HCEC 1CT (cell line): ENCODE measurements around the gene ASTN2.
A peak's percentile ranks its signal among the peaks of the same experiment; 100 is the strongest.
"Not testable (repeated sequence)": the region's sequence is repeated elsewhere in the genome, so short reads cannot be mapped to it uniquely, and the experiment has no call there.

ENCODE experiments used
- DNase-seq: peaks from one replicate; pipeline ENCODE4 v3.0.0-alpha.2; 2017

The ASTN2 gene

GRCh38 chr9:116713271-116713670 is 701.6 kb downstream of the ASTN2 start:
- no peak for DNase-seq

- no peak for DNase-seq
Measured at GRCh38 chr9:116712781-116713180, 702.1 kb downstream of the ASTN2 start.

- DNase-seq: no peak
Measured at GRCh38 chr9:116706310-116707290, 708.3 kb downstream of the ASTN2 start.

GRCh38 chr9:116705531-116705930 is 709.3 kb downstream of the ASTN2 start:
- no peak for DNase-seq

GRCh38 chr9:116704470-116704869 is 710.4 kb downstream of the ASTN2 start:
- DNase-seq: no peak

- DNase-seq: no peak
Measured at GRCh38 chr9:116703634-116704033, 711.2 kb downstream of the ASTN2 start.

- DNase-seq: peak; percentile 12
Measured at GRCh38 chr9:116701940-116702642, 712.8 kb downstream of the ASTN2 start.

- DNase-seq: no peak
Measured at GRCh38 chr9:116700882-116701865, 713.7 kb downstream of the ASTN2 start.

- no peak for DNase-seq
Measured at GRCh38 chr9:116700279-116700678, 714.6 kb downstream of the ASTN2 start.

GRCh38 chr9:116697887-116698286 is 717.0 kb downstream of the ASTN2 start:
- no peak for DNase-seq

GRCh38 chr9:116697362-116697761 is 717.5 kb downstream of the ASTN2 start:
- peak; percentile 65 for DNase-seq

GRCh38 chr9:116695438-116695837 is 719.4 kb downstream of the ASTN2 start:
- DNase-seq: no peak

- no peak for DNase-seq
Measured at GRCh38 chr9:116694785-116695291, 720.0 kb downstream of the ASTN2 start.

- DNase-seq: peak; percentile 62
Measured at GRCh38 chr9:116693233-116693731, 721.6 kb downstream of the ASTN2 start.

- DNase-seq: no peak
Measured at GRCh38 chr9:116692616-116693015, 722.2 kb downstream of the ASTN2 start.

GRCh38 chr9:116691607-116692006 is 723.2 kb downstream of the ASTN2 start:
- DNase-seq: no peak

GRCh38 chr9:116690805-116691204 is 724.1 kb downstream of the ASTN2 start:
- DNase-seq: not testable (repeated sequence)

- DNase-seq: no peak
Measured at GRCh38 chr9:116689486-116690032, 725.3 kb downstream of the ASTN2 start.

GRCh38 chr9:116688806-116689485 is 725.9 kb downstream of the ASTN2 start:
- DNase-seq: no peak

- DNase-seq: no peak
Measured at GRCh38 chr9:116687754-116688135, 727.1 kb downstream of the ASTN2 start.

GRCh38 chr9:116687074-116687753 is 727.6 kb downstream of the ASTN2 start, which contains the start of gene TRIM32:
Gene TRIM32, plus strand, starts transcription at chr9:116687305. Its CDS starts 10,438 bp downstream, at chr9:116697743.
- DNase-seq: peak; percentile 83
